Ectodermal cell (in vitro differentiated cells): ENCODE results near the gene CYREN.

ENCODE experiments used
- H3K27ac ChIP-seq: 2 replicates; pipeline ENCODE4 v1.7.0; 2013; ENCODE audit warnings: mild to moderate bottlenecking, low read depth, low read length; ENCODE audit not compliant: insufficient read depth, poor library complexity, severe bottlenecking
- H3K27me3 ChIP-seq: 2 replicates; pipeline ENCODE4 v1.7.0; 2013; ENCODE audit warnings: mild to moderate bottlenecking, low read length; ENCODE audit not compliant: insufficient read depth, control insufficient read depth, poor library complexity, severe bottlenecking
- H3K36me3 ChIP-seq: one replicate; pipeline ENCODE4 v1.7.0; 2013; ENCODE audit warnings: low read length; ENCODE audit not compliant: control insufficient read depth, insufficient read depth
- H3K4me1 ChIP-seq: one replicate; pipeline ENCODE4 v1.7.0; 2013; ENCODE audit warnings: low read length; ENCODE audit not compliant: control insufficient read depth, insufficient read depth
- H3K4me3 ChIP-seq: 2 replicates; pipeline ENCODE4 v1.7.0; 2013; ENCODE audit warnings: low read depth, low read length, control low read depth; ENCODE audit not compliant: insufficient read depth
- H3K9me3 ChIP-seq: 2 replicates; pipeline ENCODE4 v1.7.0; 2013; ENCODE audit warnings: mild to moderate bottlenecking, low read length, moderate library complexity; ENCODE audit not compliant: control insufficient read depth
- WGBS, 2 experiments: methylation state at CpG; one replicate each; pipeline ENCODE4 v1.1.7; 2013; ENCODE audit warnings: missing lambda C conversion rate in 2 of 2; 5-methylcytosine and 5-hydroxymethylcytosine counted together

Gene CYREN

DNA sequence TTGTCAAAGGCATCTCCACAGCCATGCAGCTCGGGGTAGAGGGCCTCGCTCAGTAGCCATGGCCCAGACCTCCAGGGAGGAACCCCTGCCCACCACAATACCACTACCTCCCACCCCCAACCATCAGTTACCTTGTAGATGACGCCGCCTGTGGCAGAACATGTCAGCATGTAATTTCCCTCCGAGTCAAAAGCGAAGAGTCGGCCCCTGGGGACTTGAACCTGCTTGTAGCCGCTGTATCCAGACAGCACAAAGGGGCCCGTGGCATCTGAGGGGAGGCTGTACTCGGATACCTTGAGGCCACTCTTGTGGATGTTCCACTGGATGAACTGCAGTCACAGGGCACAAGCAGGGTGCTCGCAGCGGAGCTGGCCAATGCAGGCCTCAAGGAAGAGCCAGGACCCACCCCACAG, 16.3 kb upstream of the CYREN start:
- Histone ChIP-seq H3K4me3 (no peak overlapping the region), H3K4me1 (no peaks in the 10 kb centered on the region), H3K36me3 (peaks cover 4% of the 10 kb centered on the region)

DNA sequence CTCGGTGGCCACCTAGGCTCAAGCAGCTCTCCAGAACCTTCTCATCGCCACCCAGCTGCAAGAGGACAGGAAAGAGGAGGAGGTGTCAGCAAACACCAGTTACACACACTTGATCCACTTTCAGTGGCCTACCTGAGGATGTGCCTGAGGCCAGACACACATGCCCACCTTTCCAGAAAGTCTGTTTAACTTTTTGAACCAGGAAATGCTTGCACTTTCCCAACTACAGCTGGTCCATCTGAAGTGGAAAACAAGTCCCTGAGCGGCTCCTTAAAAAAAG, 15.7 kb upstream of the CYREN start:
- Histone ChIP-seq H3K4me1 (no peaks in the 10 kb centered on the region), H3K27ac (no peak overlapping the region), H3K36me3 (peaks cover 4% of the 10 kb centered on the region), H3K9me3 (no peaks in the 10 kb centered on the region), H3K4me3 (no peak overlapping the region), H3K27me3 (no peaks in the 10 kb centered on the region)
- 92 to 97% methylated on average over 3 of the region's 3 CpGs for WGBS, 2 experiments

More for the DNA sequence above, 16.3 kb upstream of the CYREN start:
- Histone ChIP-seq H3K27me3 (no peaks in the 10 kb centered on the region), H3K9me3 (no peaks in the 10 kb centered on the region), H3K27ac (no peak overlapping the region)
- WGBS, 2 experiments: 87% methylated on average over 12 of the region's 12 CpGs

DNA sequence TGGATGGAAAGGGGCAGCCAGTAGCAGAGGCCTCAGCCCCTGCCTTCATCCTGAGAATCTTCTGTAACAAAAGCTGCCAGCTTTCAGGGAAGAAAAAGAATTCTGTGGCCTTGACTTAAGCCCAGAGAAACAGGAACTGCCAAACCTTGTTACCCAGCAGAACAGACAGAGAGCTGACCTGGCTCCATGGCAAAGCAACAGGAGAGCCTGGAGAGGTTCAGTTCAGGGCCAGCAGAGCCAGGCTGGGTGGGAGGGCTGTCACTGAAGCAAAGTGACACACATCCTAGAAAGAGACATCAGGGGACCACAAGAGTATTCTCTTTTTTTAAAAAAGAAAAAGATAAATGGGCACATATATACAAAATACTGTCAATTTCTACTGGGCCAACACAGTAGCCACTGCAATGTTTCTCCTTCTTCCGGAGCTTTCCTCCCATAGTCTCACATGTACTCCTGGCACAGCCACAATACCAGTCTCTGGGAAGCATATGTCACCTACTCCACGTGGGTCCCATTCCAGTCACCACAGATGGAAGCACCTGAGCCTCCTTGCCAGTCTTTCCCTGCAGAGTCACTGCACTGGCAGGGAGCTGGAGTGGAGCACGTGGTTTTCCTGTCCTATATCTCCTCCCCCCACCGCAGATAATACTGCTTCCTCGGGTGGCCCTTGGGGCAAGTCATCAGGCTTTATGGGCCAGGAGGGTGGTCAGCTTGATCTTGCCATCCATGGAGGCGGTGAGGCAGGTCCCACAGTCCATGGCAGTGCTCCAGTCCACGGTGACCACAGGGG, 15.2 kb upstream of the CYREN start:
- WGBS, 2 experiments: 93 to 94% methylated on average over 7 of the region's 7 CpGs
- Histone ChIP-seq H3K4me1 (no peaks in the 10 kb centered on the region), H3K4me3 (no peak overlapping the region), H3K27me3 (no peaks in the 10 kb centered on the region), H3K36me3 (peaks cover 4% of the 10 kb centered on the region), H3K9me3 (peaks cover 3% of the 10 kb centered on the region), H3K27ac (no peak overlapping the region)

DNA sequence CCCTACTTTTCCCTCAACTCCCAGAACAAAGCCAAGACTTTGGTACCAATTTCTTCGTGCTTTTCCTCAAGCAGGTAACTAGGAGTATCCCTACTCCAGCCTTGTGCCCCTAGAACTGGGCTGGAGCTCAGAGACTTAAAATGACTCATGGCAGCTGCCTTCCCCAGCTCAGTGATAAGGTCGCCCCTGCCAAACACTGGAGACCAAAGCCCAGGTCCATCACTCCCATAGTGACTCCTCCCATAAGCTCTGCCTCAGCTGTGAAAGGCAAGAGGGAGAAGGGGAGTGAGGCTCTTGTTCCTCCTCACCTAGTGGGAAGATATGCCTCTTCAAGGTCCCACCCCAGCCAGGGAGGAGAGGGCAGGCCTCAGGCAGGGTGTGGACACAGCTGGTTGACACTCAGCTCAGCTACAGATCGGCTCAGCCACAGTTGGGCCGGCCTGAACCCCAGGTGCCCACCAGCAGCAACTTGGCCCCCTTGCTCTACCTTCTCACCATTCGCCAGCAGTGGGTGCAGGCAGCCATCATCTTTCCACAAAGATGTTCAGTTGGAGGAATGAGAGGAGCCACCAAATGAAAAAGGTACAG, 13.8 kb upstream of the CYREN start:
- 93 to 95% methylated on average over 5 of the region's 5 CpGs for WGBS, 2 experiments
- Histone ChIP-seq H3K4me3 (no peak overlapping the region), H3K27ac (no peak overlapping the region), H3K36me3 (peaks cover 4% of the 10 kb centered on the region), H3K27me3 (no peaks in the 10 kb centered on the region), H3K4me1 (no peaks in the 10 kb centered on the region), H3K9me3 (peaks cover 3% of the 10 kb centered on the region)

DNA sequence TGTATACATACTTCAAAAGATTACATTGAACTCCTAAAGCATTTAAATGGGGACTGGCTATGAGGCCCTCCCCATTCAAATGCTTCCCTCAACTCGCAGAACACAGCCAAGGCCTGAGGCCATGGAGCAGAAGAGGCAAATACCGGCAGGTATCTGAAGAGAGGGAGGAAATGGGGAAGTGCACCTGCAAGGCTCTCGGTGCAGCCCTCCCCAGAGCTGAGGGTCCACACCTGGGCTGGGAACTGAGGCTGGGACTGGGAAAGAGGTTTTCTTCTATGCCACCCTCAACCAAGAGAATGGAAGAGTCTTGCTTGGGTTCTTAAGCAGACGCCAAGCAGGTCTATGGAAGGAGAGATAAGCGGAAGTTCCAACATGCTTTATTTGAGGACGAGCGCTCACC, 13.0 kb upstream of the CYREN start:
- Histone ChIP-seq H3K36me3 (peaks cover 4% of the 10 kb centered on the region), H3K9me3 (peaks cover 3% of the 10 kb centered on the region), H3K4me1 (no peaks in the 10 kb centered on the region), H3K27ac (no peak overlapping the region), H3K4me3 (no peak overlapping the region), H3K27me3 (no peaks in the 10 kb centered on the region)
- WGBS, 2 experiments: 96 to 98% methylated on average over 7 of the region's 7 CpGs

DNA sequence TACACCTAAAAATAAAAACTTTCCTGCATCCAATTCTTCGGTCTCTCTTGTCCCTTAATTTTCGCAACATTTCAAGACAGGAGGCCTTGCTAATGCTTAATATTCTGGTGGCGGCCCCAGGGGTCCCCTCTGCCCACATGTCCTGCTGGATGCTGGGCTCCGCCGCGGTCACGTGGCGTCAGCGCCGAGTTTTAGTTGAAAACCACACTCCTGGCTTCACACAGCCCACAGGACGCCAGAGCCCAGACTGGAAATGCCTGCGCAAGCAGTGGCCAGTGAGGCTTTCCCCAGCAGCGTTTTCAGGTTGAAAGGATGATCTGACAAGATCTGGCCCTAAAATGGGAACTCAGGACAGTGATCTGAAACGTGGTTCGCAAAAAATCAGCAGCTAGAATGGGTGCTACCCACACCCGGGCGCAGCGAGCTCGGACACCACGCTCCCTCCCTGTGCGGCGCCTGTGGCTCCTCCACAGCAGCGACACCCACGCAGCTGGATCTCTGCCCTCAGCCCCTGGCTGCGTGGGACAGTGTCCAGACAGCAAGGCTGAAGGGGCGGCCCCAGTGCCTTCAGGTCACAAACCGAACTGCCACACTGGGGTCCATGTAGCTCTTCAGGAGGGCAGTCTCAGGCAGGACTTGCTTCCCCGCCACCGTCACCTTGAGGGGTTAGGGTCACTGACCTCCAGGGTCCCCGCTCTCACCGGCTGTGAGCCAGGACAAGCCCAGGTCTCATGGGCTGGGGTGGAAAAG, 11.6 kb upstream of the CYREN start:
- Histone ChIP-seq H3K4me3 (no peak overlapping the region), H3K9me3 (peaks cover 3% of the 10 kb centered on the region), H3K36me3 (peaks cover 4% of the 10 kb centered on the region), H3K4me1 (peaks cover 5% of the 10 kb centered on the region), H3K27me3 (no peaks in the 10 kb centered on the region), H3K27ac (no peak overlapping the region)
- 95 to 96% methylated on average over 31 of the region's 31 CpGs for WGBS, 2 experiments

DNA sequence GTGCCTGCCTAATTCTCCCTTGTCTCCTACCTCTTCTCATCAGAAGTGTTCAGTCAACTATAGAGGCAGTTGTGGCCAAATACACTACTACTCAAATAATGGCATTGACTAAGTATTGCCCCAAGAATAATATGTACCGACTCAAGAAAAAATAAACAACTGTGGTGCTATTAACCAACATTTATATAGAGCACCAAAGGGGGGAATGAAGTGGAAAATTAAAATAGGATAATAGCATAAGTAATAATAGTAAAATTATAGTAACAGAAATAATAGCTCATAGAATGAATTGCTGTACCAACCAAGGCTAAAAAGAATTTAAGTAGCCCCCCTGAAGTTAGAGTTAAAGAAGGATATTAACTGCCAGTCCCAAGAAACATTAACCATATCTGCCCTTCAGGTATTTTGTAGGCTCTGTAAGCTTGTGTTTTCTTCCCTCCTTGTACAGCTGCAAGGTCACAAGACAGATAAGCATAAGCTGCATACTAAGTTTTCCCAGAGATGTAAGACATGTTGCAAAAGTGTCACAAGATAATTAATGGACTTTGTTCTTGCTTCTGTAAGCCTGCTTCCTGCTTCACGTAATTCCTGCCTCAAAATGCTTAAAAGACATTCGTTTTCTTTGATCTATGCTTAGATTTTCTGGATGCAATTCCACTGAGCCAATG, 10.9 kb upstream of the CYREN start:
- Histone ChIP-seq H3K36me3 (peaks cover 4% of the 10 kb centered on the region), H3K9me3 (peaks cover 3% of the 10 kb centered on the region), H3K4me3 (no peak overlapping the region), H3K4me1 (peaks cover 5% of the 10 kb centered on the region), H3K27me3 (no peaks in the 10 kb centered on the region), H3K27ac (no peak overlapping the region)
- 91 to 93% methylated on average over 2 of the region's 3 CpGs for WGBS, 2 experiments

DNA sequence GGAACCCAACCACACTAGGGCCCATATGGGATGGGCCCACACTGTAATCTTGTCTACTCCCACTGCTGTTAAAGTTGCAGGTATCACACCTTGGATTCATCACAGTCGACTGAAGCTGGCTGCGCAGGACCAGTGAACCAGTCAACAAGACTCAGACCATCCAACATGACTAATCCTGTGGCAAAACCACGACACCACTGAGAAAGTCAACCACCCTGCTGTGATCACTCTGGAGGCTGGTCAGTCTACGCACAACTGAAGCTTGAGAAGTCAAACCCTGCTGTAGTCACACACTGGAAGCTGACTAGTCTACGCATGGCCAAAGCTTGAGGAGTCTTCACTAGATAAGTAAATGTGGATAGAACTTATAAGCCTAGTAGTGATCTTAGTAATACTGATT, 9.6 kb upstream of the CYREN start:
- no peak overlapping the region for H3K4me3 ChIP-seq
- H3K4me1 ChIP-seq: peaks cover 5% of the 10 kb centered on the region
- WGBS, 2 experiments: 93% methylated on average over 5 of the region's 5 CpGs
- peaks cover 4% of the 10 kb centered on the region for H3K36me3 ChIP-seq
- H3K27ac ChIP-seq: no peak overlapping the region
- no peaks in the 10 kb centered on the region for H3K27me3 ChIP-seq
- H3K9me3 ChIP-seq: peaks cover 3% of the 10 kb centered on the region

DNA sequence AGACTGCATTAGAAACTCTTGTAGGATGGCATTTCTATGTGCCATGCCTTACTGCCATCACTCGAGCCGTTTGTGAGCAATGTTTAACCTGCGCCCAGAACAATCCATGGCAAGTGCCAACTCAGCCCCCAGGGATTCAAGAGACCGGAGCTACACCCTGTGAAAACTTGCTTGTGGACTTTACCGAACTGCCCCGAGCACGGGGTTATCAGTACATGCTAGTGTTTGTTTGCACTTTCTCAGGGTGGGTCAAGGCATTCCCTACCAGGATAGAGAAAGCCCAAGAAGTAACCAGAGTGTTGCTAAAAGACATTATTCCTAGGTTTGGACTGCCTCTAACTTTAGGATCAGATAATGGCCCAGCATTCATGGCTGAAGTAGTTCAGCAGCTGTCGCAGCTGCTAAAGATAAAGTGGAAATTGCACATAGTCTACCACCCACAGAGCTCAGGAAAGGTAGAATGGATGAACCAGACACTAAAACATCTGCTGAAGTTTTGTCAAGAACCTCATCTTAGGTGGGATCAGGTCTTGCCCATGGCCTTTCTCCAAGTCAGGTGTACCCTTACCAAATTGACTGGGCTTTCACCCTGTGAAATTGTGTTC, 8.9 kb upstream of the CYREN start:
- no peaks in the 10 kb centered on the region for H3K27me3 ChIP-seq
- peaks cover 3% of the 10 kb centered on the region for H3K9me3 ChIP-seq
- peaks cover 1% of the 10 kb centered on the region for H3K36me3 ChIP-seq
- H3K4me1 ChIP-seq: peaks cover 5% of the 10 kb centered on the region
- 97 to 98% methylated on average over 8 of the region's 8 CpGs for WGBS, 2 experiments
- H3K27ac ChIP-seq: no peak overlapping the region
- H3K4me3 ChIP-seq: no peak overlapping the region

DNA sequence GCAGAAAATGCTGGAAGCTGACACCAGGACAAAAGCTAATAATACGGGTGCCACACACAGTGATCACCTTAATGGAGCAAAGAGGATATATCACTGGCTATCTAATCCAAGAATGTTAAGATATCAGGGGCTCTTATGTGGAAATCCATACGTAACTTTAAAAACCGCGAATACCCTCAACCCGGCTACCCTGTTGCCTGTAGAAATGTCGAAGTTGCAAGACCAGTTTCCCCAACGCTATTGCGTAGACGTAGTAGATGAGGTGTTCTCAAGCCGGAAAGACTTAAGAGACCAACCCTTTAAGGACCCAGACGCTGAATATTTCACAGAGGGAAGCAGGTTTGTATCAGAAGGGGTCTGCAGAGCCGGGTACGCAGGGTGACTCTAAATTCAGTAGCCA, 7.9 kb upstream of the CYREN start:
- Histone ChIP-seq H3K4me3 (no peak overlapping the region), H3K9me3 (peaks cover 3% of the 10 kb centered on the region), H3K27ac (no peak overlapping the region), H3K4me1 (peaks cover 5% of the 10 kb centered on the region), H3K27me3 (no peaks in the 10 kb centered on the region), H3K36me3 (no peaks in the 10 kb centered on the region)
- WGBS, 2 experiments: 87 to 88% methylated on average over 13 of the region's 13 CpGs
